Measurements from ENCODE around the gene PTPN9. TPM values are rescaled to one million over a fixed set of nuclear protein-coding genes. Genes with fewer than 3 reads are reported as not detected.

Gene PTPN9
- total and polyA plus RNA-seq, 10 of the 15 experiments (the other 5 are each of a cell fraction or from before 2014, with no cell fraction given) = 7.8 to 29.1 (median 18.5) TPM

DNA sequence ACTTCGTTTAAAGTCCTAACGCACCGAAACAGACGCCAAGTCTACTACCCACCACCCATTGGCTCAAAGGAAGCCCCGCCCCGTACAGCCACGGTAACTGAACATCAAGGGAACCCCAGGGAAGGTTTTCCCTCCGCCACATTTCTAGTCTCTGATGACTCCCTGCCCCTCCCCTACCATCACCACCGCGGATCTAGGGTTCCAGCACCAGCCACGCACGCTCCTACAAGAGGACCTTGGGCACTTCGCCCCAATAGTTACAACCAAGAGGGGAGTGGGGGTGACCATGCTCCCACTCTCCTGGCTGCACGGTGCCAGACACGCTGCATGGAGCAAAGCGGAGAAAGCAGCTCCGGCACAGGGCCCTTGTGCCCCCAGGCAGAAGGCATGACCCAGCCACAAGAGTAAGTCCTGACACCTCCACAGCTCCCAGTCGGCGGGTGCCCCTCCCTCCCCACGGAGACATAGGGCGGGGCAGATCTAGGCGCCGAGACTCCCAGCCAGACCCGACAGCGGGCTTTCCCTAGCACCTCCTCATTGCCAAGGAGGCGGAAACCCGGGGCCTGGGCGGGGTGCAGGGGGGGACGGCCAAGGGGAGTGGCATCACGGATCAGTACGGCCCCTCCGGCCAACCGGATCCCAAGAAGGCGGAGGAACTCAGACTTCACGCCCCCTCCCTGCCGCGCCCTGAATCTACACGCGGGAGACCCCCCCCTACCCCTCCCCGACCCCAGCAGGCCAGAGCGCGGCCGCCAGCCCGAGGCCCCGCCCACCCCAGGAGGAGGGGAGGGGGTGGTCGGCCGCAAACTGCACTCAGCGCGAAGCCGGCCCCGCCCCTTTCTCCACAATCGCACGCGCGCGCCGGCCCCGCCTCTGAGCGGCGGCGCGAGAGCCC is 128.6 kb downstream of the PTPN9 start:
- H3K27me3 ChIP-seq (replicated peaks in 1 of 2; ENCODE audit: control insufficient read depth in 2 of 2, insufficient read depth in 2 of 2, low read length in 1 of 2) = no peaks in the 10 kb centered on the region
- in situ Hi-C loops (cut with MboI) = no loop called here
- 0 out of 2 replicates have a peak, but pooled peaks have one; percentile 53 for TF ChIP-seq DPF2 (IDR thresholded peaks at IDR 0.05)
- TF ChIP-seq FOXM1 (IDR thresholded peaks at IDR 0.05; ENCODE audit: low read depth, low read length) = no peak
- TF ChIP-seq TAF1 (IDR thresholded peaks at IDR 0.05; ENCODE audit: borderline replicate concordance, low read depth, low read length) = 0 out of 2 replicates have a peak, but pooled peaks have one; percentile 12
- TF ChIP-seq MYC (IDR thresholded peaks at IDR 0.05; ENCODE audit: insufficient read depth, insufficient read length, insufficient replicate concordance, low read length, severe bottlenecking) = no peak
- TF ChIP-seq, protein P1, sequence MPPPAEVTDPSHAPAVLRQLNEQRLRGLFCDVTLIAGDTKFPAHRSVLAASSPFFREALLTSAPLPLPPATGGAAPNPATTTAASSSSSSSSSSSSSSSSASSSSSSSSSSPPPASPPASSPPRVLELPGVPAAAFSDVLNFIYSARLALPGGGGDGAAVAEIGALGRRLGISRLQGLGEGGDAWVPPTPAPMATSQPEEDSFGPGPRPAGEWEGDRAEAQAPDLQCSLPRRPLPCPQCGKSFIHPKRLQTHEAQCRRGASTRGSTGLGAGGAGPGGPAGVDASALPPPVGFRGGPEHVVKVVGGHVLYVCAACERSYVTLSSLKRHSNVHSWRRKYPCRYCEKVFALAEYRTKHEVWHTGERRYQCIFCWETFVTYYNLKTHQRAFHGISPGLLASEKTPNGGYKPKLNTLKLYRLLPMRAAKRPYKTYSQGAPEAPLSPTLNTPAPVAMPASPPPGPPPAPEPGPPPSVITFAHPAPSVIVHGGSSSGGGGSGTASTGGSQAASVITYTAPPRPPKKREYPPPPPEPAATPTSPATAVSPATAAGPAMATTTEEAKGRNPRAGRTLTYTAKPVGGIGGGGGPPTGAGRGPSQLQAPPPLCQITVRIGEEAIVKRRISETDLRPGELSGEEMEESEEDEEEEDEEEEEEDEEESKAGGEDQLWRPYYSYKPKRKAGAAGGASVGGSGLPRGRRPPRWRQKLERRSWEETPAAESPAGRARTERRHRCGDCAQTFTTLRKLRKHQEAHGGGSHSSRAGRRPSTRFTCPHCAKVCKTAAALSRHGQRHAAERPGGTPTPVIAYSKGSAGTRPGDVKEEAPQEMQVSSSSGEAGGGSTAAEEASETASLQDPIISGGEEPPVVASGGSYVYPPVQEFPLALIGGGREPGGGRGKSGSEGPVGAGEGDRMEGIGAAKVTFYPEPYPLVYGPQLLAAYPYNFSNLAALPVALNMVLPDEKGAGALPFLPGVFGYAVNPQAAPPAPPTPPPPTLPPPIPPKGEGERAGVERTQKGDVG (CRISPR knock-in tag; IDR thresholded peaks at IDR 0.05) = no peak
- TF ChIP-seq, protein P2, sequence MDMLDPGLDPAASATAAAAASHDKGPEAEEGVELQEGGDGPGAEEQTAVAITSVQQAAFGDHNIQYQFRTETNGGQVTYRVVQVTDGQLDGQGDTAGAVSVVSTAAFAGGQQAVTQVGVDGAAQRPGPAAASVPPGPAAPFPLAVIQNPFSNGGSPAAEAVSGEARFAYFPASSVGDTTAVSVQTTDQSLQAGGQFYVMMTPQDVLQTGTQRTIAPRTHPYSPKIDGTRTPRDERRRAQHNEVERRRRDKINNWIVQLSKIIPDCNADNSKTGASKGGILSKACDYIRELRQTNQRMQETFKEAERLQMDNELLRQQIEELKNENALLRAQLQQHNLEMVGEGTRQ (IDR thresholded peaks at IDR 0.05; ENCODE audit: borderline replicate concordance, low read depth, low read length) = no peak
- TF ChIP-seq ZNF24 (IDR thresholded peaks at IDR 0.05) = no peak
- TF ChIP-seq BMI1 (IDR thresholded peaks at IDR 0.05; ENCODE audit: borderline replicate concordance) = no peak
- TF ChIP-seq ZNF207 (IDR thresholded peaks at IDR 0.05; ENCODE audit: borderline replicate concordance) = no peak
- TF ChIP-seq, protein P3, sequence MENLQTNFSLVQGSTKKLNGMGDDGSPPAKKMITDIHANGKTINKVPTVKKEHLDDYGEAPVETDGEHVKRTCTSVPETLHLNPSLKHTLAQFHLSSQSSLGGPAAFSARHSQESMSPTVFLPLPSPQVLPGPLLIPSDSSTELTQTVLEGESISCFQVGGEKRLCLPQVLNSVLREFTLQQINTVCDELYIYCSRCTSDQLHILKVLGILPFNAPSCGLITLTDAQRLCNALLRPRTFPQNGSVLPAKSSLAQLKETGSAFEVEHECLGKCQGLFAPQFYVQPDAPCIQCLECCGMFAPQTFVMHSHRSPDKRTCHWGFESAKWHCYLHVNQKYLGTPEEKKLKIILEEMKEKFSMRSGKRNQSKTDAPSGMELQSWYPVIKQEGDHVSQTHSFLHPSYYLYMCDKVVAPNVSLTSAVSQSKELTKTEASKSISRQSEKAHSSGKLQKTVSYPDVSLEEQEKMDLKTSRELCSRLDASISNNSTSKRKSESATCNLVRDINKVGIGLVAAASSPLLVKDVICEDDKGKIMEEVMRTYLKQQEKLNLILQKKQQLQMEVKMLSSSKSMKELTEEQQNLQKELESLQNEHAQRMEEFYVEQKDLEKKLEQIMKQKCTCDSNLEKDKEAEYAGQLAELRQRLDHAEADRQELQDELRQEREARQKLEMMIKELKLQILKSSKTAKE (IDR thresholded peaks at IDR 0.05; ENCODE audit: low read depth, poor library complexity, severe bottlenecking) = peak; percentile 28
- TF ChIP-seq MEF2B (IDR thresholded peaks at IDR 0.05; ENCODE audit: partially characterized antibody, poor library complexity, severe bottlenecking) = no peak
- TF ChIP-seq, protein P4, sequence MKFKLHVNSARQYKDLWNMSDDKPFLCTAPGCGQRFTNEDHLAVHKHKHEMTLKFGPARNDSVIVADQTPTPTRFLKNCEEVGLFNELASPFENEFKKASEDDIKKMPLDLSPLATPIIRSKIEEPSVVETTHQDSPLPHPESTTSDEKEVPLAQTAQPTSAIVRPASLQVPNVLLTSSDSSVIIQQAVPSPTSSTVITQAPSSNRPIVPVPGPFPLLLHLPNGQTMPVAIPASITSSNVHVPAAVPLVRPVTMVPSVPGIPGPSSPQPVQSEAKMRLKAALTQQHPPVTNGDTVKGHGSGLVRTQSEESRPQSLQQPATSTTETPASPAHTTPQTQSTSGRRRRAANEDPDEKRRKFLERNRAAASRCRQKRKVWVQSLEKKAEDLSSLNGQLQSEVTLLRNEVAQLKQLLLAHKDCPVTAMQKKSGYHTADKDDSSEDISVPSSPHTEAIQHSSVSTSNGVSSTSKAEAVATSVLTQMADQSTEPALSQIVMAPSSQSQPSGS (IDR thresholded peaks at IDR 0.05; ENCODE audit: low read length) = no peak

More for the DNA sequence above, 128.6 kb downstream of the PTPN9 start:
- Histone ChIP-seq H4K20me1 (ENCODE audit: control insufficient read depth, insufficient read depth) (no peaks in the 10 kb centered on the region; the same call in 1 of the 2 replicates), H3K36me3 (ENCODE audit: control insufficient read depth in 2 of 2, insufficient read depth in 2 of 2, low read length in 1 of 2) (peaks cover 0 to 6% of the 10 kb centered on the region in 2 experiments; a peak in 1 of 4 replicates), H3K9me3 (replicated peaks; ENCODE audit: control insufficient read depth, insufficient read depth, low read length) (no peaks in the 10 kb centered on the region), H3K9ac (ENCODE audit: control insufficient read depth, insufficient read depth, low read length) (peak overlapping the region; percentile 64), H3K27ac (ENCODE audit: control insufficient read depth, insufficient read depth) (peak overlapping the region; percentile 35; the same call in 1 of the 2 replicates), H3K79me2 (ENCODE audit: control insufficient read depth, insufficient read depth, low read length) (peaks cover 69% of the 10 kb centered on the region), H3K4me1 (ENCODE audit: control insufficient read depth, insufficient read depth, low read length) (peaks cover 25% of the 10 kb centered on the region), H3K4me2 (ENCODE audit: control insufficient read depth, insufficient read depth) (peak overlapping the region; percentile 53), H3K4me3 (peak overlapping the region; percentile 96), H2AFZ (ENCODE audit: control insufficient read depth, low read depth, low read length) (peak overlapping the region; percentile 0)
- ChIA-PET POLR2A (interaction anchor here (0.6 to 7.2 kb wide), 9 partner anchors 10 to 251 kb away, joined by 3 to 110 read pairs (median 5); partner anchors contain the start of genes IMP3, MAN2C1 and PTPN9), RAD21 (ENCODE audit: unreplicated experiment) (interaction anchor here (1.1 to 7.3 kb wide), 8 partner anchors 10 to 421 kb away, joined by 3 to 113 read pairs (median 7); partner anchors contain the start of genes IMP3, MAN2C1 and PTPN9), CTCF (interaction anchor here (1.0 to 6.1 kb wide), 4 partner anchors 70 to 190 kb away, joined by 3 to 63 read pairs (median 23); partner anchors contain the start of genes IMP3 and MAN2C1), SMC1A (ENCODE audit: uncharacterized antibody, unreplicated experiment) (interaction anchor here (2.1 kb wide), 1 partner anchor 176 kb away, joined by 12 read pairs; the partner anchor contains the start of gene SNUPN)
- DNase-seq (ENCODE audit: low read depth, low spot score) (peak; percentile 87), ATAC-seq (peak; percentile 57), FAIRE-seq (peak; percentile 84)
- WGBS (ENCODE audit: insufficient coverage, insufficient replicate concordance, low lambda C conversion rate, missing lambda C conversion rate) = 0% methylated on average over 34 of the region's 62 CpGs
- intact Hi-C loops (cut with micrococcal nuclease; ENCODE audit: unreplicated experiment) = loop anchor here (2.0 to 5.0 kb wide), 4 partner anchors 82 to 428 kb away; partner anchors contain the start of genes MAN2C1, PPCDC and SNUPN
- BruUV-seq (replicated peaks) = no TSS peak
